GM06990 (cell line): ENCODE measurements around the gene CCDC134.

Source experiments
- DNase-seq: peaks from one replicate; pipeline ENCODE4 v3.0.0-alpha.2; 2011; ENCODE audit not compliant: insufficient read length; ENCODE audit errors: extremely low read depth
- H3K27me3 ChIP-seq: replicated peaks from 2 replicates; pipeline ENCODE4 v1.6.0; 2011; ENCODE audit warnings: low read length; ENCODE audit not compliant: control insufficient read depth, insufficient read depth
- H3K36me3 ChIP-seq: 2 replicates; pipeline ENCODE4 v1.5.1; 2011; ENCODE audit warnings: low read length; ENCODE audit not compliant: control insufficient read depth, insufficient read depth
- H3K4me3 ChIP-seq: replicated peaks from 2 replicates; pipeline ENCODE4 v1.5.1; 2011; ENCODE audit warnings: low read depth, mild to moderate bottlenecking, control low read depth, low read length
- CTCF ChIP-seq: IDR thresholded peaks from 2 replicates; pipeline ENCODE4 v1.5.1; 2011; ENCODE audit warnings: low read length, control low read depth, mild to moderate bottlenecking, inconsistent platforms; ENCODE audit not compliant: insufficient read depth, poor library complexity, severe bottlenecking

Gene CCDC134

GRCh38 chr22:41780746-41781505, 19.6 kb upstream of the CCDC134 start:
- H3K27me3 ChIP-seq, result no peaks in the 10 kb centered on the region
- peak overlapping the region; percentile 75 for H3K4me3 ChIP-seq
- no peak for TF ChIP-seq CTCF
- peaks cover 9% of the 10 kb centered on the region for H3K36me3 ChIP-seq
- DNase-seq, result peak; percentile 79

GRCh38 chr22:41781507-41781906, 19.0 kb upstream of the CCDC134 start:
- no peak for DNase-seq
- Histone ChIP-seq H3K36me3 (peaks cover 9% of the 10 kb centered on the region), H3K27me3 (no peaks in the 10 kb centered on the region), H3K4me3 (peak overlapping the region; percentile 75)
- no peak for TF ChIP-seq CTCF

- Histone ChIP-seq H3K36me3 (peaks cover 9% of the 10 kb centered on the region), H3K27me3 (no peaks in the 10 kb centered on the region), H3K4me3 (peak overlapping the region; percentile 75)
- no peak for TF ChIP-seq CTCF
- DNase-seq, result no peak
Observed at GRCh38 chr22:41782316-41782715, 18.2 kb upstream of the CCDC134 start.

GRCh38 chr22:41782751-41783150, 17.7 kb upstream of the CCDC134 start:
- H3K36me3 ChIP-seq, result peaks cover 9% of the 10 kb centered on the region
- H3K4me3 ChIP-seq, result peak overlapping the region; percentile 75
- TF ChIP-seq CTCF, result no peak
- no peaks in the 10 kb centered on the region for H3K27me3 ChIP-seq
- DNase-seq, result no peak

GRCh38 chr22:41787331-41787730, 13.1 kb upstream of the CCDC134 start:
- TF ChIP-seq CTCF, result no peak
- Histone ChIP-seq H3K36me3 (peaks cover 15% of the 10 kb centered on the region), H3K27me3 (no peaks in the 10 kb centered on the region), H3K4me3 (no peak overlapping the region)
- no peak for DNase-seq

GRCh38 chr22:41793871-41794270, 6.6 kb upstream of the CCDC134 start:
- TF ChIP-seq CTCF, result no peak
- peaks cover 18% of the 10 kb centered on the region for H3K36me3 ChIP-seq
- H3K4me3 ChIP-seq, result no peak overlapping the region
- DNase-seq, result no peak
- no peaks in the 10 kb centered on the region for H3K27me3 ChIP-seq
